Heart right ventricle (tissue), 16 donors: ENCODE results near the gene LRP1B. TPM values are rescaled to one million over a fixed set of nuclear protein-coding genes. Genes with fewer than 3 reads are reported as not detected.

Experiments used
- ATAC-seq, 8 donors: fragments of 200-7000 bp; cut with Tn5 transposase; one replicate each; pipeline ENCODE4 v1.9.1; 2020; ENCODE audit warnings: mild to moderate bottlenecking in 8 of 8, moderate library complexity in 8 of 8, moderate number of reproducible peaks in 1 of 8
- DNase-seq, 2 donors: peaks; one replicate each; pipeline ENCODE4 v3.0.0-alpha.2; 2020
- H3K27ac ChIP-seq, 10 donors: fragments of 200-600 bp; sonication (generic) in 2 of 10; one replicate each; pipeline versions ENCODE4 v1.5.0 to v1.8.0; 2020 to 2022; ENCODE audit warnings: mild to moderate bottlenecking in 3 of 10
- H3K27me3 ChIP-seq, 7 donors: fragments of 200-600 bp; one replicate each; pipeline ENCODE4 v1.8.0; 2021 to 2022; ENCODE audit warnings: mild to moderate bottlenecking in 2 of 7
- H3K36me3 ChIP-seq, 9 donors: fragments of 200-600 bp; sonication (generic) in 1 of 9; one replicate each; pipeline versions ENCODE4 v1.5.0 to v1.8.0; 2020 to 2022; ENCODE audit warnings: mild to moderate bottlenecking in 2 of 9
- H3K4me1 ChIP-seq, 9 donors: fragments of 200-600 bp; sonication (generic) in 1 of 9; one replicate each; pipeline versions ENCODE4 v1.5.0 to v1.8.0; 2020 to 2022; ENCODE audit warnings: mild to moderate bottlenecking in 4 of 9
- H3K4me3 ChIP-seq, 10 donors: fragments of 200-600 bp; sonication (generic) in 2 of 10; one replicate each; pipeline versions ENCODE4 v1.5.0 to v1.8.0; 2020 to 2022; ENCODE audit warnings: mild to moderate bottlenecking in 7 of 10, moderate library complexity in 2 of 10
- H3K9me3 ChIP-seq, 11 donors: fragments of 200-600 bp in 10 of 11; sonication (generic) in 2 of 11; one replicate each; pipeline versions ENCODE4 v1.5.0 to v1.8.0; 2013 to 2022; ENCODE audit warnings: mild to moderate bottlenecking in 2 of 11, control low read depth in 1 of 11, moderate library complexity in 1 of 11
- WGBS, 2 donors: extraction: QIAGEN DNeasy Blood & Tissue Kit; methylation state at CpG; one replicate each; pipeline ENCODE4 v1.1.7; 2013; ENCODE audit warnings: inconsistent platforms in 1 of 2; 5-methylcytosine and 5-hydroxymethylcytosine counted together
- intact Hi-C, 10 donors: fragments of 100-400 bp; cut with DNase I; formaldehyde crosslinking; loops; one replicate each; pipeline versions ENCODE4 v1.11.1 to v1.14.2; 2022
- polyA plus RNA-seq, 2 donors: library from polyadenylated mRNA; stranded (reverse); fragments of 200-250 nt; gene quantifications; one replicate each; pipeline ENCODE4 v1.2.3, GENCODE V29; 2013
- total RNA-seq, 10 donors: library from RNA; stranded (reverse); fragmentation: NEBNext Ultra II Directional in 3 of 10; extraction: Animal tissue kit (Norgen Biotek cat#: 25700) in 3 of 10; gene quantifications; one replicate each; pipeline versions ENCODE4 v1.2.1 to v1.2.4, GENCODE V29; 2021 to 2023
- TF ChIP-seq, protein P1 (sequence below), 9 donors: fragments of 200-600 bp; sonication (generic) in 2 of 9; IDR thresholded peaks; one replicate each; pipeline versions ENCODE4 v1.5.0 to v1.8.0; 2021 to 2022; ENCODE audit warnings: antibody characterized with exemption in 9 of 9, mild to moderate bottlenecking in 5 of 9, moderate library complexity in 1 of 9
- donor health status: Arrhythmogenic right ventricular cardiomyopathy.
- donor health status: ischemic (EF 13 %, LVEDD 7.1; RV severe dilation, severe dysfunction).
- donor health status: healthy with polysubstance abuse.
- donor health status: DM: no; HTN: yes; CAD: no.
- donor health status: DM: no; HTN: no; CAD: no.
- donor health status: ischemic (EF 25% LVEDD 6.9; RV normal size, moderate dysfunction).
- donor health status: ischemic (EF 25% LVEDD 5.7; RV mildly dilated, moderate dysfunction).
- donor health status: healthy.
- donor health status: DM: yes; HTN: yes; CAD: no.
- donor health status: Ischemic cardiomyopathy.
- donor health status: ischemic (EF 35%, LVEDD 5.7; RV mildly dilated, moderate dysfunction).
- donor health status: nonischemic (EF 11% LVEDD 7.7; RV severe dilation, severe dysfunction).
- donor health status: DM: yes; HTN: yes; CAD: no.
- donor health status: PGD.
- donor health status: ischemic (EF 29% LVEDD 5.4; RV normal size, mild dysfunction).
- donor health status: nonischemic (EF 23%, LVEDD 6.1; RV moderate dilation, normal function).

LRP1B gene
- total and polyA plus RNA-seq, 12 donors, result 0.02 to 0.27 (median 0.14) TPM; not detected in 1

DNA sequence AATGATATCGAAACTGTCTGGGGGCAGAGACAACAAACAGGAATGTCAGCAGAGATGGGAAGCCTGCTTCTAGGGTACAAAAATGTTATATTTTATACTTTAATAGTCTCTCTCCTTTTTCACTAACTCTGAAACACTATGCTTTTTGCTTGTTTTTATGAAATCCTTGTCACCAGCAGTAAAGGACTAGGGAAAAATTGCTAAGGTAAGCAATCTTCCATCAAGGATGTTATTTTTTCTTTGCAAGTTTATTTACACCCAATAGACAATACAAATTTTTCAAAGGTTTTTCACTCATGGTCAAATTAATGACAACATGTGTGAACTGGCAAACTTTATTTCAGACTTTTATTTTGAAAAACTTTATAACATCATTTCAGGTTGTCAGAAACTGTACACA is 1884.8 kb downstream of the LRP1B start:
- Histone ChIP-seq H3K27me3 (no peaks in the 10 kb centered on the region), H3K27ac (no peak overlapping the region), H3K4me1 (no peaks in the 10 kb centered on the region), H3K9me3 (no peaks in the 10 kb centered on the region), H3K36me3 (no peaks in the 10 kb centered on the region), H3K4me3 (no peak overlapping the region)
- intact Hi-C loops, result no loop called here
- no peak for DNase-seq
- 68 to 88% methylated on average over 1 of the region's 1 CpG for WGBS, 2 donors
- ATAC-seq, result no peak
- TF ChIP-seq, protein P1, sequence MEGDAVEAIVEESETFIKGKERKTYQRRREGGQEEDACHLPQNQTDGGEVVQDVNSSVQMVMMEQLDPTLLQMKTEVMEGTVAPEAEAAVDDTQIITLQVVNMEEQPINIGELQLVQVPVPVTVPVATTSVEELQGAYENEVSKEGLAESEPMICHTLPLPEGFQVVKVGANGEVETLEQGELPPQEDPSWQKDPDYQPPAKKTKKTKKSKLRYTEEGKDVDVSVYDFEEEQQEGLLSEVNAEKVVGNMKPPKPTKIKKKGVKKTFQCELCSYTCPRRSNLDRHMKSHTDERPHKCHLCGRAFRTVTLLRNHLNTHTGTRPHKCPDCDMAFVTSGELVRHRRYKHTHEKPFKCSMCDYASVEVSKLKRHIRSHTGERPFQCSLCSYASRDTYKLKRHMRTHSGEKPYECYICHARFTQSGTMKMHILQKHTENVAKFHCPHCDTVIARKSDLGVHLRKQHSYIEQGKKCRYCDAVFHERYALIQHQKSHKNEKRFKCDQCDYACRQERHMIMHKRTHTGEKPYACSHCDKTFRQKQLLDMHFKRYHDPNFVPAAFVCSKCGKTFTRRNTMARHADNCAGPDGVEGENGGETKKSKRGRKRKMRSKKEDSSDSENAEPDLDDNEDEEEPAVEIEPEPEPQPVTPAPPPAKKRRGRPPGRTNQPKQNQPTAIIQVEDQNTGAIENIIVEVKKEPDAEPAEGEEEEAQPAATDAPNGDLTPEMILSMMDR (IDR thresholded peaks at IDR 0.05), result no peak

DNA sequence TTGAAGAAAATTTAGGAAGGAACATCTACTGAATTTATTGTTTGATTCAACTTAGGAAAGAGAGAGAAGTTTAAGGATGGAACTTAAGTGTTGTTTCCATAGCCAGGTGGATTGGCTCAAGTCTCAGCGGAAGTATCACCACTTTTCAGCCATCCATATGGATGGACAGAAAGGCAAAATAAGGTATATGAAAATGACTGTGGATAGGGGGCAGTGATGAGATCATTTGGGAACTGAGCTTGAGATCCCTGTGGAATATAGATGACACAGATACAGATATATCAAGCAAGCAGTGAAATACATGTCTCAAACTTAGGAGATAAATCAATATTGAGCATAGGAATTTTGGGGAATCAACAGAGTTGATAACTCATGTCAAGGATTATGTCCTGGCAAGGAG is 1887.9 kb downstream of the LRP1B start:
- H3K27ac ChIP-seq, result no peak overlapping the region
- 81 to 88% methylated on average over 1 of the region's 1 CpG for WGBS, 2 donors
- no peaks in the 10 kb centered on the region for H3K36me3 ChIP-seq

GRCh38 chr2:140234116-140234515 is 1896.7 kb downstream of the LRP1B start:
- Histone ChIP-seq H3K27me3 (no peaks in the 10 kb centered on the region), H3K36me3 (no peaks in the 10 kb centered on the region), H3K27ac (no peak overlapping the region), H3K4me1 (no peaks in the 10 kb centered on the region), H3K9me3 (no peaks in the 10 kb centered on the region), H3K4me3 (no peak overlapping the region)
- DNase-seq (no peak), ATAC-seq (no peak)
- intact Hi-C loops, result no loop called here
- 61 to 68% methylated on average over 3 of the region's 3 CpGs for WGBS, 2 donors
- TF ChIP-seq, protein P1 (IDR thresholded peaks at IDR 0.05), result no peak

More for the DNA sequence above, 1887.9 kb downstream of the LRP1B start:
- DNase-seq (no peak), ATAC-seq (no peak)
- H3K4me1 ChIP-seq, result no peaks in the 10 kb centered on the region
- no peak overlapping the region for H3K4me3 ChIP-seq
- H3K27me3 ChIP-seq, result no peaks in the 10 kb centered on the region
- TF ChIP-seq, protein P1 (IDR thresholded peaks at IDR 0.05), result no peak
- H3K9me3 ChIP-seq, result no peaks in the 10 kb centered on the region
- intact Hi-C loops, result no loop called here

DNA sequence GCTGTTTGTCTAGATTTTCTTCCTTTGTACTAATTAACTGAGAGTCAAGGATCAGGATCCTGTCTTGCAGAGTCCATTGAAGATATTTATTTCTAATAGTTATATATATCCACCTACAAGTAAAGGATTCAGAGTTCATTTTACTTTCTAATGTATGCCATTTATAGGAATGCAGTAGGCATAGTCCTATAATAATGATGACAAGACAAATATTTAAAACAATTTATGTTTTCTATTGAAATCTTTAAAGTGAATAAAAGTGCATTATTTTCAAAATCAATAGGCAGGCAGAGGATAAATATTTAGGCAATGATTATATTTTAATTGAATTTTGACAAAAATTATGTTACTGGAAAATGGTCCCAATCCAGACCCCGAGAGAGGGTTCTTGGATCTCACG is 1919.9 kb downstream of the LRP1B start:
- ATAC-seq (no peak), DNase-seq (no peak)
- intact Hi-C loops, result no loop called here
- Histone ChIP-seq H3K27ac (no peak overlapping the region), H3K4me3 (no peak overlapping the region), H3K4me1 (no peaks in the 10 kb centered on the region), H3K36me3 (no peaks in the 10 kb centered on the region), H3K27me3 (no peaks in the 10 kb centered on the region), H3K9me3 (peaks cover 0 to 1% (median 0%) of the 10 kb centered on the region in 11 donors)
- 80 to 85% methylated on average over 2 of the region's 2 CpGs for WGBS, 2 donors
- TF ChIP-seq, protein P1 (IDR thresholded peaks at IDR 0.05), result no peak
